HG03520 (cell line): ENCODE measurements around the gene OPHN1.
"Not testable (repeated sequence)": the region's sequence is repeated elsewhere in the genome, so short reads cannot be mapped to it uniquely, and the experiment has no call there.

Source experiments
- ATAC-seq: cut with Tn5 transposase; IDR thresholded peaks from one replicate; pipeline ENCODE4 v1.9.1; 2021; ENCODE audit warnings: mild to moderate bottlenecking, moderate library complexity; ENCODE audit not compliant: unreplicated experiment

OPHN1 gene

DNA sequence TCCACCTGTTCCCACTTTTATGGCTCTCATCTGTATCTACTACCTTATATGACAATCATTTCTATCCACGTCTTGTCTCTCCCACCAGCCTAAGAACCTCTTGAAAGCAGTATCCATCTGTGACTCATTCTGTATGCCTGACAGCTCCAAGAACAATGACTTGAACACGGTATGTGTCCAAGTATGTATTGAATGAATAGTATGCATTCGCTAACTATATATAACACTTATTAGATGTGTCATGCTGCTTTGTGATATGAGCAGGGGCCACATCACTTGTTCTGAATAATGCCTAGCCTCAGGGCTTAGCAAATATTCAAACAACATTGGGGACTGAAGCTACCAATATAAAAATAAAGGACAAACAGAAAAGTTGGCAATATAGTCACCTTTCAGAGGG is 4.9 kb downstream of the OPHN1 start:
- no peak for ATAC-seq

DNA sequence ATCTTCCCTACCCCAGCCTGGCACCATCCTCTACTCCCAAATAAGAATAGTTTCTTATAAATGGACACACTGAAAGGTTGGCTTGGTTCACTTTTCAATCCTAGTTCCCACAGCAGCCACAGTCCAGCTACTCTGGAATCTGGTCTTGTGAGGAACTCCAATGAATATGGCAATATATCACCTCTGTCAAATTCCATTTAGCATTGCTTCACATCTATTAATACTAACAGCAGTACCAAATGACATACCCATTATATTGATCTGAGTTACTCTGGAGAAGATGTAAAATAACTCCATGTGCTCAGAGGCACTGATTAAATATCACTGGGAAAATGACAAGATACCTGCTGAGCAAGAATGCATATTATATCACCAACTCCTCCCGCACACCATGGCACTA is 8.6 kb downstream of the OPHN1 start:
- ATAC-seq = no peak

DNA sequence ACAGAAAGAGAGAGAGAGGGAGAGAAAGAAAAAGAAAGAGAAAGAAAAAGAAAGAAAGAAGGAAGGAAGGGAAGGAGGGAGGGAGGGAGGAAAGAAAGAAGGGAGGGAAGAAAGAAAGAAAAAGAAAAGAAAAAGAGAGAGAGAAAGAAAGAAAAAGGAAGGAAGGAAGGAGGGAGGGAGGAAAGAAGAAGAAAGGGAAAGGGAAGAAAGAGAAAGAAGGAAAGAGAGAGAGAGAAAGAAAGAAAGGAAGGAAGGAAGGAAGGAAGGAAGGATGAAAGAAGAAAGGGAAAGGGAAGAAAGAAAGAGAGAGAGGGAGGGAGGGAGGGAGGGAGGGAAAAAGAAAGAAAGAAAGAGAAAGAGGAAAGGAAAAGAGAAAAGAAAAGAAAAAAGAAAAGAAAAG is 10.8 kb downstream of the OPHN1 start:
- no peak for ATAC-seq

DNA sequence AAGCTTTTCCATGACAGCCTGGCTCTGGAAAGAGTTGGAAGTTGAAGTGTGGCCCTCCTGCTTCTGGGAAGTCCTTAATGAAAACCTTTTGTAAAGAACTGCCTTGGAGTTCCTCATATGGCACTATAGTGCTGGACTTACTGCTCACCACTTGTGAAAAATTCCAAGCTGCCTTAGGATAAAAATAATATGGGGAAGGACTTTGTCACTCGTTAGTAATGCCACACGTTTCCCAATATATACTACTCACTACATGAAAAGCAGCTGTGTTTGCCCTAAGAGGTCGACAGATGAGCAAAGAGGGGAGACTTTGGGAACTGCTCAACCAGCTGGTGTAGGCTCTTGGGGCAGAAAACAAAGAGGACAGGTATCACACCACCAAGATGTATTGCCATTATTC is 11.7 kb downstream of the OPHN1 start:
- ATAC-seq = no peak

DNA sequence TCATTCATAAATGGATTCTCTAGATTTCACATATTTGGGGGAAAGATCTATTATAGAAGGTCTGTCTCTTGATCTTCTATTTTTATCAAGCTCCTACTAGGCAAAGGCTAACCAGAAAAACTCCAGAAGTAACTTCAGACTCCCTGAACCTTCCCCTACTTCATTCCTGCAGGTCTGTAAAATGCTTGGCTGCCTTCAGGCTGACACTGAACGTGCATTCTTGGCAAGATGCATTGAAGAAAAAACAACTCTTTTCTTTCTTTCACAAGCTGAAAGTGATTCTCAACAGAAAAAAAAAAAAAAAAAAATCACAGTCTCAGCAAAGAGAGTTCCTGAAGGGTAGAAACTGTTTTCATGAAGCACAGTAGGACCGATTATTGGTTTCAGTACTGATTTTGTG is 12.7 kb downstream of the OPHN1 start:
- ATAC-seq = no peak

DNA sequence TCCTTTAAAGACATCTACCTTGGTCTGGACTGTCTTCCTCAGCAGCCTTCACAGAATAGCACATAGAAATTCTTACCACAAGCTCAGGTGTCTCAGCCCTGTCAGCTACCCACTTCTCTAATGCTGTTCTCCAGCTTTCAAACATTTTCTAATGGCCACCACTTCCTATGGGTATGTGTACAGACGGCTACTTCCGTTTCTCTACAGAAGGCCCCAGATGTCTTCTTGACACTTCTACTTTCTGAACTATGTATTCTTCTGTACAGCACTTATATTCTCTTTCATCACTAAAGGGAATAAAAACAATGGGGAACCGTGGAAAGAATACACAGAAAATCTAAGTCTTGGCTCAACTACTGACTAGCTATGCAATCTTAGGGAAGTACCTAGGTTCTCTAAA is 13.3 kb downstream of the OPHN1 start:
- no peak for ATAC-seq

DNA sequence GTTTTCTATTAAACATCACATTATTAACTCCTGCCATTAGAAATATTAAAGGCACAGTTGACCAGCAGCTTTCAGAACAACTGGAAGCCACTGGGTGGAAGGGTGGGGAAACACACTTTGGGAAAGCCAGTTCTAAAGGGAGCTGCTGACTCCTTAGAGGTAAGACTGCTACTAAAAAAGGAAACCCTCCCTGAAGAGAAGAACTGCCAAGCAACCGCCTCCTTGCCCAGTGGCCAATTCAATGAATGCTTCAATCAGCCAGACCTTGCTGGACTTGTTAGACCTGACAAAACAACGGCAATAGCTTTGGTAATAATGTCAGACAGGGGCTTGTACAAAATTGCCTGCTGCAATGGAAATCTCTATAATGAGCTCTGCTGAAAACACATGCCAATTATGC is 15.6 kb downstream of the OPHN1 start:
- no peak for ATAC-seq

DNA sequence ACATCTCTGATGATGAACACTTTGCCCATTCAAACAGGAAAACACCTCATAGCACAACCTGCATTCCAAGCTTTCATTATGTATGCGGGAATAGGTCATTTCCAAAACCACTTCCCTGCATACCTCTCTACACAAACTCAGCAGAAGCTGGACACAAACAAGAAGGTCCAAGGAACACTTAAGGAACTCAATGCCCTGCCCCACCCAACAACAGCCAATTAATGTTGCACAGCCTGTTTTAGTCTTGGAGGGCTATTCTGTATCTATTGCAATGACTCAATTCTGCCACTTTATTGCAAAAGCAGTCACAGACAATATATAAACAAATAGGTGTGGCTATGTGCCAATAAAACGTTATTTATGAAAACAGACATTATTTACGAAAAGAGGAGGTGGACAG is 16.7 kb downstream of the OPHN1 start:
- ATAC-seq = no peak

DNA sequence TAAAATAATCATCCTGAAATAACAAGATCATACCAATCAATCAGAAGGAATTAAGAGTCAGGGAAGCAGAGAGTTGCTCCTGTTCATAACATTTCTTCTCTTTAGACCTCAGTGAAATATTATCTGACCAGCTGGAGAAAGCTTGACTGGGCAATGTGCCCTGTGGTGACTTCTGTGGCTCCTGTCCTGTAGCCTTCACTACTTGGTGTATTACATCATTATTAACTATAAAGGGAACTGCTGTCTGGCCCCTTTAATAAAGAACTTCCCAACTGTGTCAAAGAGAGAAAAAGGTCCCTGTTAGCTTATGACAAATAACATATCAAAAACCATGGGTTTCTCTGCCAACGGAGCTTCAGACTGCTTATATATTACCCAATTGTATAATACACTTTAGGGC is 18.0 kb downstream of the OPHN1 start:
- ATAC-seq = no peak

DNA sequence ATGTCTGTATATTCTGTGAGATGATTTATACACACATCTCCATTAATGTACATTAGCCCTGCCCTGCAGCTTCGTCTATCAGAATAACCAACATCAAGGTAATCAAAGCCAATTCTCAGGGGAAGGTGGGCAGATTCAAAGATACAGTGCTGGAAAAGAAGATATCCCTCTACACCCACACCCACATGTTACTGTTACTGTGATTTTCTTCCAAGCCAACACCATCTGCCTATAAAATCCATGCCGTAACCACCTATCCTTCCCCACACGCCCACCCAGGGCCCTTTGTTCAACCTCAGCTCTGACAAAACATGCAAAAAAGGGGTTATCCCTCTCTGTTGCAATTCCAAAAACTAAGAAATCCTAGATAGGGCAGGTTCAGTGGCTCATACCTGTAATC is 20.0 kb downstream of the OPHN1 start:
- no peak for ATAC-seq

DNA sequence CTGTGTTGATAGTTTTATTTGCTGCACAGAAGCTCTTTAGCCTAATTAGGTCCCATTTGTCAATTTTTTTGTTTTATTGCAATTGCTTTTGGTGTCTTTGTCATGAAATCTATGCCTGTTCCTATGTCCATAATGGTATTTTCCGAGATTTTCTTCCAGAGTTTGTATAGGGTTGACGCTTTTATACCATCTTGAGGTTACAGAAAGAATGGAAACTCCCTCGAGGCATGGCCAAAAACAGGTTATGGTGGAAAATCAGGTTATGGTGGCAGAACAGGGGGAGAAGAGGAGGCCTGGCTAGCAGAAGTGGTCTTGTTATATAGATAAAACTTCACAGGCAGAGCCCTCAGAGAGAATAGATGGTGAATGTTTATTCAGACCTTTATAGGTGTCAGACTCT is 21.6 kb downstream of the OPHN1 start:
- no peak for ATAC-seq

DNA sequence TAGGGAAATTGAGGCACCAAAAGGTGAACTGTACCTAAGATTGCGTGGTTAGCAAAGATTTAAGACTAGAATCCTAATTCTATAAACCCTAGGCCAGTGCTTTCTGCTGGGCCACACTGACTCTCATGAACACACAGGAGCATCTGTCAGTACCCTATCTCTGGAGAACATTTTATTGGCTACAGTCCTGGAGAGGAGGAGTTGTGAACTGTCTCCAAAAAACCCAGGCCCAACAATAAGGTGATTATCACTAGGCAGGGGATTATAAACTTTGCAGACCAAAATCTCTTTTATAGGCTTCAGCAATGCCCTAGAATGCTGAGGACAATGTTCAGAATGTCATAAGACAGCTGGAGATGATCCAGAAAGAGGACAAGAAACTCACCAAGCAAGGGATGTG is 24.1 kb downstream of the OPHN1 start:
- no peak for ATAC-seq

DNA sequence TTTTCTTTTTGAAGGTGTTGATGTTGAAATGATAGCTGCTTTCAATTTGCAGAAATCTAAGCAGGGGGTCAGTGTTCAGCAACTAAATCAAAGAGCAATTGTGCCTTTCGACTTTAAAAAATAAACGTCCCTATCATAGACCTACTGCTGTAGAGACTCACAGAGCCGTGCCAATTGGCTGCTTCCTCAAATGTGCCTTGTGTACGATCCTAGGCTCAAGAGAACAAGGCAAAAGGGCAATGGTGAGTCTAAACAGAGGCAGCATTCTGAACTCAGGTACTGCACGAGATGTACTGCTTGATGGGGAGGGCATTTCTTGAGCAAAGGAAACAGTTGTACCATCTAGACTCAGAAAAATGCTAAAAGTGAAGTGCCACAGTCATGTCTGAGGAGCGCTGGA is 29.8 kb downstream of the OPHN1 start:
- ATAC-seq = no peak

DNA sequence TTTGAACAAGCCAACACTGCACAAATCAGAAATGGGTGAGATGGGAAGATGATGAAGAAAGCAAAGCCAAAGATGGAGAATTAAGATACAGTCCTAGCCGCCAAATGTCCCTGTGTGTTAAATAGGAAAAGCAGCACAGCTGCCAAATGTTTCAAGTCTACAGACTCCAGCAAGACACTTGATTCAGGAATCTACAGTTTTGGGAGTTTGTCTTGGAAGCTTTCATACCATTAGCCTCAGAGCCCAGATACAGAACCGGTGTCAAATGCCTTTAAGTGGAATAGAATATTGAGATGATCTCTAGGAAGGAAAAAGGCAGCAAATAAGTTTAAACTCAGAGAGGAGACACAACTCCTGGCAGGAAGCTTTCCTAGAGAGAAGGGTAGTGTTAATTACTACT is 30.3 kb downstream of the OPHN1 start:
- ATAC-seq = no peak

DNA sequence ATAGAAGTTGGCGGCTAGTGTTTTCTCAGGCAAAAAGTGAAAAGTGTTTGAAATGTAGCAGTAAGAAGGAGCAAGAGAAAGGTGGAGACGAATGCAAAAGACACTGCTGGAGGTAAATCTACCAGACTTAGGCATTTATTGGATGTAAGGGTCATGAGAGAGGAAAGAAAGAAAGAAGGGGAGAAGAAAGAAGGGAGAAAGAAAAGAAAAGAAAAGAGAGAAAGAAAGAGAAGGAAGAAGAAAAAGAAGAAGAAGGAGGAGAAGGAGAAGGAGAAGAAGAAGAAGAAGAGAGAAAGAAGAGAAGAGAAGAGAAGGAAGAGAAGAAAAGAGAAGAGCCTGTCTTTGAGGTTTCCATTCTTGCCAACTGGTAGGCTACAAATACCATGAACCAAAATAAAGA is 31.2 kb downstream of the OPHN1 start:
- ATAC-seq = no peak

DNA sequence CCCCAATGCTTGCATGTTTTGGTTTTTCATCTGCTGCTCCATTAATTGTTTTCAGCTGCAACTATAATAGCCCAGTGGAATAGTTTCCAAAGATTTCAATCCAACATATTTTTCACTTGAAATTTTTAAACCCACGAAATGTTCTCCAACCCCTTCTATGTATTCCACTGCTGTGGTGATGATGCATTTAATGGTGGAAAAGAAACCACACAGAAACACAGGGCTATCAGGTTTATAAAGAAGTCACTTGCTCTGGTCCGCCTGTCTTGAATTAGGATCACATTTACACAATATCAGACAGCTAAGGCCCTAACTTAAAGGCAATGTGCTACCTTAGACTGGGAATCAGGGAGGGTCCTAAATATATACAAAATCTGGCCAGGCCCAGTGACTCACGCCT is 35.0 kb downstream of the OPHN1 start:
- no peak for ATAC-seq

DNA sequence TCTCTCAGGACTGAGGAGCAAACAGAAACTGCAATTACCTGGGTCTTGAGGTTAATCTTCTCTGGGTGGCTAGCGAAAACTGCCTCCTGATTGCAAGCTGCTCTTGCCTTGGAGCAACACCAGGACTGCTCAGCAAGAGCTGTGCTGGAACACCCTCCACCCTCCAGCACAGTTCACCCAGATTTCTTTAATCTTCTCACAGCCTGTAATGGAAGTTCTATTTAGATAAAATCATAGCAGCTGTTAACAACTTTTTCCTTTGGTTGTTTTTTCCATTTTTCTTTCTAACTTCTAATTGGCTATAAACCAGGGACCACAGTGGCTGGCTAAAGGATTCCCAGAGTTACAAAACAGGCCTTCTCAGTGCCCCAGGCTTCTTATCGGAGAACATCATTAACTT is 36.3 kb downstream of the OPHN1 start:
- ATAC-seq = no peak

DNA sequence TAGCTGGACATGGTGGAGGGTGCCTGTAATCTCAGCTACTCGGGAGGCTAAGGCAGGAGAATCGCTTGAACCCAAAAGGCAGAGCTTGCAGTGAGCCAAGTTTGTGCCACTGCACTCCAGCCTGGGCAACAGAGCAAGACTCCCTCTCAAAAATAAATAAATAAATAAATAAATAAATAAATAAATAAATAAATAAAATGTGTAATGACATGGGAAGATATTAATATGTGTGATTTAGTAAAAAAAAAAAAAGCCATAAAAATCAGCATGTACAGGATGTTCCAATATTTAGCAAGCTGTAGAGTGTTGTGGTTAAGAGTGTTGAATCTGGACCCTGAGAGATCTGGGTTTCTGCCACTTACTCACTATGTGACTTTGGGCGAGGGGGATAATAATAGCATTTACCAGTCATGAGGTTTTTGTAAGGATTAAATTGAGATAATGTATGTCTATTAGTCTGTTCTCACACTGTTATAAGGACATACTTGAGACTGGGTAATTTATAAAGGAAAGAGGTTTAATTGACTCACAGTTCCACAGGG is 43.8 kb downstream of the OPHN1 start:
- not testable (repeated sequence) for ATAC-seq

DNA sequence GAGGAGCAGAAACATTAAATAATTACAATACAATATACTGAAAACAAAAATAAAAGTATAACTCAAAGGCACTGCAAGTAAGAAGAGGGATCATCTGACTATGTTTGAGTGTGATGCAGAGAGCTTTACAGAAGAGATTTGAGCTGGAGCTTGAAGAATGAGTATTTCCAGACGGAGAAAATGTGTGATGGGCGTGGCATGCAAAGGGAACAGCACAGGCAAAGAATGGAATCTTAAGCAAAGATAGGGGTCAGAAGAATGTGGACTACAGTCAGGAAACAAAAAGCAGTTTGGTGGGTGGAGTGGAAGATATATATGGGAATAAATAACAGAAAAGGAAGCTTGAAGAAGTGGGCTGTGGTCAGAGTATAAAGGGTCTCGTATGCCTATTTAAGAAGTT is 45.5 kb downstream of the OPHN1 start:
- ATAC-seq = no peak

DNA sequence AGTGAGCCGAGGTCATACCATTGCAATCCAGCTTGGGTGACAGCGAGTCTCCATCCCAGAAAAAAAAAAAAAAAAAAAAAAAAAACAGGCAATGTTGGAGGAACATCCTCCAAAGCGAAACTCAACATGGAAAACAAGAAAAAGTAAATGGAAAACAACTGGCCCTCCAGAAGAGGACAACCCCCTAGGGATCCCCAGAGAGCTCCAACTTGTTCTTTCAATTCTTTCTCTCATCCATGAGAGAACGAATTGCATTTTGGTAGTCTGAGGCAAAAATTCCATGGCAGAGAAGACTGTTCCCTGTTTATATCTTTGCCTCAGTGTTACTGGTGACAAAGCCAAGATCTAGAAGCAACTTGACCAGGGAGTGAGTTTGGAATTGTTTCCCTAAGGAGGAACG is 49.8 kb downstream of the OPHN1 start:
- ATAC-seq = no peak

DNA sequence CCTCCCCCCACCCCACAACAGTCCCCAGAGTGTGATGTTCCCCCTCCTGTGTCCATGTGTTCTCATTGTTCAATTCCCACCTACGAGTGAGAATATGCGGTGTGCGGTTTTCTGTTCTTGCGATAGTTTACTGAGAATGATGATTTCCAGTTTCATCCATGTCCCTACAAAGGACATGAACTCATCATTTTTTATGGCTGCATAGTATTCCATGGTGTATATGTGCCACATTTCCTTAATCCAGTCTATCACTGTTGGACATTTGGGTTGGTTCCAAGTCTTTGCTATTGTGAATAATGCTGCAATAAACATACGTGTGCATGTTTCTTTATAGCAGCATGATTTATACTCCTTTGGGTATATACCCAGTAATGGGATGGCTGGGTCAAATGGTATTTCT is 55.7 kb downstream of the OPHN1 start:
- not testable (repeated sequence) for ATAC-seq

DNA sequence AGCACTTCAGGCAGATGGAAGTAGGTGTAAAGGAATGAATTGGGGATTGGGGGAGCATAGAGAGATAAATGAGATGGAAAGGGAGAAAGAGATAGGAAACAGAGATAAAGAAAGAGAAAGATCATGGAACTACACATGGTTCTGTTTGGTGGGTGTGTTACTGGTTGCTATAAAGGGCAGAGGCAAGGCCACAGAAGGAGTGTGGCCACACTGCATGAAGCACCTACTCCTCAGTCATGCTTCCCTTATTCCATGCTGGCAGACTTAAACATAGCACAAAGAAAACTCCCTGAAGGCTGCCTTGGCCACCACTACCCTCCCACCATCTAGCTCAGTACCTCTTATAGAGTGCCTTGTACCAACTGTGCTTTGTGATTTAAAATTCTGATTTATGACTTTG is 56.9 kb downstream of the OPHN1 start:
- ATAC-seq = no peak

DNA sequence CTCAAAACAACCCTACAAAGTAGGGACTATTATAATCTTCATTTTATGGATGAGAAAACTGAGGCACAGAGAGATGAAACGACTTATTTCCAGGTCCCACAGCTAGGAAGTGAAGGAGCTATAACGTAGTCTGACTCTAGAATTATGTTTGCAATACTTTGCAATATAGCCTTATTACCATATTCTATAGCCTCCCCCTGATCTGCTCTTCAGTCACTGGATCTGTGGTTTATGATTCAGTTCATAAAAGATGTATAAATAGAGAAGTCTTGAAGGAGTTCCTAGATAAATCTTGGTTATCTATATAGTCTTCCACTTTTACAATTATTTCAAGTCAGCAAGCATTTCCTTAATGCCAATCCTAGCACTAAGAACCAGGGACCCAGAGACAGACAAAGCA is 57.5 kb downstream of the OPHN1 start:
- ATAC-seq = no peak

DNA sequence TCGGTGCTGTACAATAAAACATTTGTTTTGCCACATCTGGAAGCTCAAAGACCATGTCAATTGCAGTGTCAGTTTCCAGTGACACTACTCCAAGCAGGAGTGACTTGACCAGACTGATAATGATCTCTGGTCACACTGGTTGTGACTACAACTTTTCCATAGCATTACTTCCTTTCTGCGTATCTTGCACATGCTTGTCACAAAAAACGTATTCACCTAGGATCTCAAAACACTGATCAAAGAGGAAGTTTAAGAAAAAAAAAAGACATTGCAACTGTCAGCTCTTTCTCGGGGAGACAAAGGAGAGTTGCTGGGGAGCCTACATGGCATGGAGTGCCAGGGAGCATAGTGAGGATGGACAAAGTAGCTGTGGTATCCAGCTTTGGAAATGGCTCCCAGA is 60.6 kb downstream of the OPHN1 start:
- no peak for ATAC-seq
